Keratinocyte (primary cell): ENCODE measurements around the gene HSPE1.

Experiments
- CTCF ChIP-seq, 3 experiments: IDR thresholded peaks in 1 of 3; conservative IDR thresholded peaks in 1 of 3; optimal IDR thresholded peaks in 1 of 3; 2 replicates in 2 of 3; 3 replicates in 1 of 3; pipeline versions ENCODE3 to v1.5.1; 2011; ENCODE audit warnings: low read length in 3 of 3, mild to moderate bottlenecking in 3 of 3, moderate library complexity in 2 of 3, control low read depth in 1 of 3, inconsistent platforms in 1 of 3; ENCODE audit not compliant: insufficient read depth in 2 of 3; ENCODE audit errors: extremely low read depth in 1 of 3
- EZH2 ChIP-seq: IDR thresholded peaks from one replicate; pipeline ENCODE4 v1.6.1; 2012; ENCODE audit warnings: inconsistent platforms, mild to moderate bottlenecking, low read length, moderate library complexity

DNA sequence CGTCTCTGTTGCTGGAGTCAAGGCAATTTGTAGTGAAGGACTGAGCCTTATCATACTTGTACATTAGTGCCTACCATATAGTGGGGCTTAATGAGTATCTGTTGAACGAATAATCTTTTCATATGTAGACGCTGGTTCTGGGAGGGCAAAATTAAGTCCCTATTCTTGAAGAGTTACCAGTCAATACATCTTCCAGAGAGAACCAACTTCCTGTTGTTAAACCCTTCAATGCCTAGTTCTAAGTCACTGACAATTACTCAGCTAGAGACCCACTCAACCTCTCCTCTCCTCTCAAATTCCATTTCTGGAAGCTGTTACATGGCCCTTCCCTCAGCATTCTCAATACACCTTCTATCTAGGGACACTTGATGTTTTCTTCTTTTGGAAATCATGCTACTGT is 14.6 kb downstream of the HSPE1 start:
- no peak for TF ChIP-seq CTCF (optimal IDR thresholded peaks at IDR 0.05 in 1 of 3, IDR thresholded peaks at IDR 0.05 in 1 of 3, conservative IDR thresholded peaks at IDR 0.05 in 1 of 3; ENCODE audit: extremely low read depth in 1 of 3, insufficient read depth in 2 of 3, low read length in 3 of 3)
- TF ChIP-seq EZH2 = no peak
